GM10847 (cell line): ENCODE data around the gene FHIT.

ENCODE experiments used
- POLR2A ChIP-seq: IDR thresholded peaks from 2 replicates; pipeline ENCODE4 v1.6.1; 2011; ENCODE audit not compliant: insufficient read length; ENCODE audit errors: extremely low read depth

FHIT gene

DNA sequence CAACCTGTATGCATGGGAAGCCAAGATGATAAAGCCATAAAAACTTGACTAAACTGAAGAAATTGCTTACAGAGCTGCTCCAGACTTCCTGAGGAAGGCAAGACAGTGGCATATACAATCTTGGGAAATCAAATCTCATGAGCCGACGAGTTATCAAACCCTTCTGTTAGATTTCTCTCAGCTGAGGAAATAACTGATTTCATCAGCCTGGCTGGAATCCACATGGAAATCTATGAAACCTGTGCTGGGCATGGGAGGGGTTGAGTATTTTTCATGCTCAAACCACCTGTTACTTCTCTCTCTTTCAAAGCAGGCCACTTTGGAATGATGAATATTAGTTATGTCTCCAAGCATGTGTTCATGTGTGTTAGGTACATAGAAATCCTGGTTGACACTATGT lies 727.7 kb downstream of the FHIT start:
- TF ChIP-seq POLR2A: no peak

DNA sequence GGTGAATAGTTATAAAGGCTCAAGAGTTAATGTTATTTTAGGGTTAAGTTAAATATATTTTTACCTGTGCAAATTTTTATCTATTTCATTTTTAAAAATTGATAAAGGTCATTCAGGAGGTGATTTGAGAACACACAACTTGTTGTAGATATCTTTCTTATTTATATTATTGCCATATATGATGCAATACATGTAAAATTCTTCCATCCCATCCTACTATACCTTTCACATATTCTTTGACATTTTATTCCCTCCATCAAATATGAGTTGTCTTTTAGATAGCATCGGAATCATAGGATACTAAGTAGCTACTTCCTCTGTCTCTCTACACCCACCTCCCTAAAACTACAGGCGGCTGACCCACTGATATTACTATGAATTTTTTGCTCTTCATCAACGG lies 734.1 kb downstream of the FHIT start:
- no peak for TF ChIP-seq POLR2A

DNA sequence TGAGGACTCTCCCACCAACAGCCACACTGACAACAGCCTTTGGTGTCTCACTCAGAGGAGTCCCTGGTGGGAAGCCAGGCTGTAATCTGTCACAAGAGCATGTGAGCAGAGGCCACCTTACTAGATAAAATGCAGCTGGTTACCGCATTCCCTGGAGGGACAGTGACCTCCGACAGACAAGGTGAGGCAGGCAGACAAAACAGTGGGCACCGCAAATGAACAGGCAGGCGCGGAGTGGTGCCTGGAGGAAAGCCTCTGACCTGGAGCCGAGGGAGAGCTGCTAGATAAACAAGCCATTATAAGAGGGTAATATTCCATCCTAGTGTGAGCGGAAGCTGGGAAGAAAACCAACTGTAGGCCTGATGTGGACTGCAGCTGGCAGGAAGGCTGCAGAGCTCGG lies 736.4 kb downstream of the FHIT start:
- no peak for TF ChIP-seq POLR2A

DNA sequence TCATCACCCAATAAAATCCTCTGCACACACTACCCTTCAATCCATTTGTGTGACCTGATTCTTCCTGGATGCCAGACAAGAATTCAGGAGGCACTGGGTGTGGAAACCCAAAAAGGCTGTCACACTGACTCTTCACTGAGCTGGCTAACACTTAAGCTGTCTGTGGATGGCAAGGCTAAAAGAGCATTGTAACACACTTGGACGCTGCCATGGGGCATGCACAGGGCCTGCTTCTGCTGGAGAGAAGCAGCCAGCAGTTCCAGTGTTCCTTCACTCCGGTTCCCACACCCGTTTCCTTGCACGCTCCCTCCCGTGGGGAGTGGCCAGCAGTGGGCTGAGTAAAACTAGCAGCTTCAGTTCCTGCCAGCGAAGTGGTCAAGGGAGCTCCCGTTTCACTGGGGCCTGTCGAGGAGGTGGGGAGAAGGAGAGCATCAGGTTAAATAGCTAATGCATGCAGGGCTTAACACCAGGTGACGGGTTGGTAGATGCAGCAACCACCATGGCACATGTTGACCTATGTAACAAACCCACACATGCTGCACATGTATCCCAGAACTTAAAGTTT lies 737.1 kb downstream of the FHIT start:
- TF ChIP-seq POLR2A: no peak

DNA sequence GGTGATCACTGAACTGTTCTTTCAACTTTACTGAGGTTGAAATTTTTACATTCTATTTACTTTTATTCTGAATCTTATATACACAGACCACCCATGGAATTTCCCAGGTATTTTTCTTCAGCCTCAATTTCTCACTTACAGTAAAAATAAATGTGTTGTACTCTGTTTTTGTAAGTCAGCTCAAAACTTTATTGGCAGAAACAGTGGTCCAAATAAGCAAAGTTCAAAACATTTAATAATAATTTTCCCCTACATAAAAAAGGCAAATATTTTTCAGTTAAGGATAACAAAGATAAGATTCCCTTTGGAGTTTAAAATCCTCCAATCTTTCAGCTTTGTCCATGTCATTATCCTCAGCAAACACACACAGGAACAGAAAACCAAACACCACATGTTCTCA lies 738.0 kb downstream of the FHIT start:
- TF ChIP-seq POLR2A: no peak

DNA sequence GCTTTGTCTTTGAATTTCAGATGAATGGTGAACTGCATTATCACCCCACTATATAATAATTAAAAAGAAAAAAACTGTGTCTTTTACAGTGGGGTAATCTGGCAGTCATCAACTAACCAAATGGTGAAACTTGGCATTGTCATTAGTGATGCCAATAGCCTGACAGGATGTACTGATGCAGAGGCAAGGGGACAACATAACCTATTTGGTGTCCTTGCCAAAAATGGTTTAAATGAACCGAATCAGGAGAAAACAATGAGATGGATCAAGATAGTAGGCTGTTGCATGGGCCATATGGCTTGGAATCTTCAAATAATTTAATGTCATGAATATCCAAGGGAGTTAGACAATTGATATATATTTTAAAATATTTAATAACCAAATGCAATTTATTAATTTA lies 738.7 kb downstream of the FHIT start:
- no peak for TF ChIP-seq POLR2A

DNA sequence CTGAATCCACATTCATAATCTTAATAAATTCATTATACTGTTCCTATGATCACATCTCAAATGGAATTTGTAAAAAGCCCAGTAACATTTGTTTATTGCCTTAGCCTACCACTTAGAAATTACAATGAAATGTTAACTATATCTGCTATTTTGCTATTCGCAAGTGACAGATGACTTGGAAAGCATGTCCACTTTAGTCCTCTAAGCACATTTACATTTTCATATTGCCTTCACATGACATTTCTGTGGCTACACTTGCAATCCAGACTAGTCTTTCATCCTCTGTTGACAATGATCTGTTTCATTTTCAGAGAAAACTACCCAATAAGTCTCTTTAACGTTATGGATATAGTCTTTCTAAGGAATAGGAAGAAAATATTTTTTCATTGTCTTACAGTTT lies 741.8 kb downstream of the FHIT start:
- no peak for TF ChIP-seq POLR2A

DNA sequence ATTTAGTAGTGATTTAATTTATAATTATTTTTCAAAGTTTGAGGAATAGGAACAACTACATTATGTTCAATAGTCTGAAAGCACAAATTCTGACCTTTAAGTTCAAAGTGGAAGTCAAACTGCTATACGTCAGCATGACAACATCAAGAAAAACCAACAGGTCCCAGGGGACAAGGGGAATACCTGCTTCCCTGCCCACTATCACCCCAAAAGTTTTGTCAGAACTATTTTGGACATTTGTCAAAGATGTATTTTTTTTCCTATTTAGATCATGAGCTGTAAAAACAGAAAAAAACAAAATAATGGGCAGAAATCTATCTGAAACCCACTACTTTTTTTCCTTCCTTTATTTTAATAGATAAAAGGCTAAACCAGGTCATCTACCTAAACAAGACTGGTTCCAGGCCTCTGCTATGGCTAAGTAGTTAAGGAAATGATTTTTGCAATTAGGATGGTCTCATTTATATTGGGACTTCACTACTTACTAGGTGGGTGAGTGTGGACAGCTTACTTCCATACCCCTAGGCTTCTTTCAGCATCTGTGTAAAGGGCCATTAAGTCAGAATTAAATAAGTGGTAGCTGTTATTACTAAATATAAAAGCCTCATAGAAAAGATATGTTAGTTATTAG lies 746.3 kb downstream of the FHIT start:
- TF ChIP-seq POLR2A: no peak

DNA sequence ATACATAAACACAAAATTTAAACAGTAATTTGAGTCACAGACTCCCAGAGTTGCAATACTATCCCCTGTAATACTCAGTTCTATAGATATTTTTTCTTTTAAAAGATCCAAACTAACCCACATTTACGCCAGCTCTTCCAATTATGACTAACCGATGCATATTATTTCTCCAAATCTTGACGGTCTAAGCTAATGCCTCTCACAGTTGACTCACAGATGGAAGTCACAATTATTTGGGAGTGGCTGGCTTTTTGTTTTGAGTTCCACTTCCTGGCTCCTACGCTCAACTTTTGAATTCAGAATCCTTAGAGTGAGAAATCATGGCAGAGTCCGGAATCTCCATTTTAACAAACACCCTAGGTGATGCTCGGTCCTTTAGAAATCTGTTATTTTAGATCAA lies 749.9 kb downstream of the FHIT start:
- TF ChIP-seq POLR2A: no peak

DNA sequence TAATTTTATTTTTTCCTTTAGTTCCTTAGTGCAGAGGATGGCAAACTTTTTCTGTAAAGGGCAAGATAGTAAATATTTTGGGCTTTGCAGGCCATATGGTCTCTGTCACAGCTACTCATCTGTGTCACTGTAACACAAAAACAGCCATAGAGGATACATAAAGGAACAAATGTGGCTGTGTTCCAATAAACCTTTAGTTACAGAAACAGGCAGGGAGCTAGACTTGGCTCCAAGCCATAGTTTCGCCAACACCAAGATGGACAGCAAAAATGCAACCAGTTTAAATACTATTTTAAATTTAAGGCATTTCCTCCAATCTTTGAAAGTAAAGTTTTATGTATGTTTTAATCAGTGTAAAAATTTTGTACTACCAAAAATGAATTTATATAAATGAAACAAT lies 753.4 kb downstream of the FHIT start:
- no peak for TF ChIP-seq POLR2A

DNA sequence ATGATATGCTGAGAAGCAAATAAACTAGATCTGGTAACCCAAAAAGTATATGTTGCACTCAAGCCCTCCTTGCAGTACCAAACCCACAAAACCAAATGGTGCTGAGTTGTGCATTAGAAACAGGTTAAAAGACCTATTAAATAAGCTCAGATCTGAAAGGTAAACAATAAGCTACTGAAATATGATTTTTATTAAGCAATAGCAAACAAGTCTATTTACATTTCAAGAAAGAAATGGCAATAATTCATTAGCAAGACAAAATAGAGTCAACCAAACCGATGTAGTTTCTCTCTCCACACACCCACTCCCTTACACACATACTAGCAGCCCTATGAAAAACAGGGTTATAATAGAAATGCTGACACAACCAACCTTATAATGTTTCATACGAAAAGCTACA lies 760.3 kb downstream of the FHIT start:
- TF ChIP-seq POLR2A: no peak

DNA sequence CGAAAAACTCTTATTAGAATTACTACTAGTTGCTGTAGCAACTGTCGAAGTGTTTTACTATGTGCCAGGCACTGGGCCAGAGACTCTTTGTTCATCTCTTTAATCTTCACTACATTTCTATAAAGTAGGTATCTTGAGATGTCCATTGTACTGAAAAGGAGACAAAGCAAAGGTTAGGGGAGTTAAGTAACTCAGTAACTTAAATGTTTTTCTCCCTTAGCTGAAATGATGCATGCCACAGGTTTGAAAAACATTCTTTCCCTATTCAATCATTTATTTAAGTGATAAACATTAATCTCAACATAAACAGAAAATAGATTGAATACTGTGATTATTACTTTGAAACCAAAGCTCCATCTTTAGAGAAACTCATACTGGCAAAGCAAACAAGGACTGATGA lies 776.2 kb downstream of the FHIT start:
- no peak for TF ChIP-seq POLR2A

DNA sequence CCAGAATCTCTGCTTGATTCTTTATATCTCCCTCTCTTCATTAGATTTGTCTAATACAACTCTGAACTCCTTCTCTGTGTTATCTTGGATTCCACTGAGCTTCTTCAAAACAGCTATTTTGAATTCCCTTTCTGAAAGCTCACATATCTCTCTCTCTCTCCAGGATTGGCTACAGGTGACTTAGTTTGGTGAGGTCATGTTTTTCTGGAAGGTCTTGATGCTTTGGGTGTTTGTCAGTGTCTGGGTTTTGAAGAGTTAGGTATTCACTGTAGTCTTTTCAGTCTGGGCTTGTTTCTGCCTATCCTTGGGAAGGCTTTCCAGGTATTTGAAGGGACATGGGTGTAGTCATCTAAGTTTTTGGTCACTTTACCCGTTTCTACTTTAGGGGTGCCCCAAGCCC lies 781.8 kb downstream of the FHIT start:
- no peak for TF ChIP-seq POLR2A

DNA sequence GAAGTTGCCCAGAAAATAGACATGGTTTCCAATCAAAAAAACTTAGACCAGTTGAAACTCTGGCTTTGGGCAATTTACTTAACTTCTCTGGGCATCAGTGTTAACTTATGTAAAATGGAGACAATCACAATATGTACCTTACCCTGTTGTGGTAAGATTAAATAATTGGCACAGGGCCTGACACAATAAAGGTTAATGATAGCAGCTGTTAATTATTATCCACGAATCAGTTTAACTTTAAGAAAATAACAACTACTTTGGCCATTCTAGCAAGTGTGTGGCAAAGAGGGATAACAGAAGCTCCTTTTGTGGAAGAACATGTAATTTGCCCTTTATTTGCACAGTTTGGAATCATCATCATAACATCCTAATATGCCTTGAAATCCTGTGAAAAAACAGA lies 787.6 kb downstream of the FHIT start:
- TF ChIP-seq POLR2A: no peak

DNA sequence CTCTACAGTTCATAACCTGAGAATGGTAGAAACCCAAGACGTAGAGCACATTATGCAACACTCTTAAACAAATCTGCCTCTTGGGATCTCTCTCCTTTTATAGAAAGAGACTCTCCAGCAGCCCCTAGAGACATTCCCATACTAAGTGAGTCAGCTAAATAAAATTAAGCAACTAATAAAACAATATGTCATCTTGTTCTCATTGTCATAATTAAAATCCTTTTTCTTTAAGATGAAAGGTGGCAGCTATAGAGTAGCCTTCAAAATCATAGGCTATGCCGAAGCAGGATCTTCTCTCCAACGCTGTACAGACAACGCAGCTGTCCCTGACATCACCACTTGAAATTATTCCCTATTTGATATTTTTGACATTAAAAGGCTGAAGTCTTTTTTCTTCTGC lies 790.0 kb downstream of the FHIT start:
- TF ChIP-seq POLR2A: no peak

DNA sequence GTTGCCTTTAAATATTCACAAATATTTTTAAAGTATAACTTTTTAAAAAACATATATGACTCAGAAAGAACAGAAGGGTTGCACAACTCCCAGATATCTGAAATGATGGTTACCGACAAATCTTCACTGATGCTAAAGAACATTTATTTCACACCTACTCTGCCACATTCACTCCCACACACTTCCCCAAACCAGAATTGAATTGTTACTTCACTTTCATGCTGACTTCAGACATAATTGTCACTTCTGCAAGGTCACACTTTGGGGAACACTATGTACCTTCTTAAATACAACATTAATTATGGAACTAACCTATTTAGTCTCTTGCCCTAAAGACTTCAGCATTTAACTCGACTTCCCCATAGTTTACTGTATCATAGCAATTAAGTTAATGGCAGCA lies 795.1 kb downstream of the FHIT start:
- TF ChIP-seq POLR2A: no peak

DNA sequence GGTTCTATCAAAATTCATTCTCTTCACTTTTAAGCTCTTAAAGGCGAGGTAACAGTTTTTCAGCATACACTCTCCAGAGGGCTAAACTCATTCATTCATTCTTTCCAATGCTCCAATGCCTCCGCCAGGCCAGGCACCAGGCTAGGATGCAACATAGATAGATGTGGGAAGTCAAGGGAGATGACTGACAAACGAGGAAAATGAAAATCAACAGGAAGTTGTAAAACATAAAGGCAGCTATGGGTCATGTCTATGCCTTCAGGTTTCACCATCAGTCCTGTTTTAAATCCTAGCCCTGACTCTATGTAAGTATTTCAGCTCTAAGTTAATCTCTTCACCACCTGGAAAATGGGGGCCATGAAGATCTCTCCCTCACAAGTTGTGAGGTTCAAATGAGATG lies 797.9 kb downstream of the FHIT start:
- no peak for TF ChIP-seq POLR2A
